ENCODE results near the gene HOXB3.

Gene HOXB3

GRCh38 chr17:48600244-48601098 lies 10.4 kb upstream of the HOXB3 start:
- no peak overlapping the region for H3K4me3 ChIP-seq (ENCODE audit: low read length)
- DNase-seq (ENCODE audit: low read depth): no peak
- no peak for TF ChIP-seq CTCF (IDR thresholded peaks at IDR 0.05; ENCODE audit: insufficient read depth, low read depth, low read length, missing control alignments)

DNA sequence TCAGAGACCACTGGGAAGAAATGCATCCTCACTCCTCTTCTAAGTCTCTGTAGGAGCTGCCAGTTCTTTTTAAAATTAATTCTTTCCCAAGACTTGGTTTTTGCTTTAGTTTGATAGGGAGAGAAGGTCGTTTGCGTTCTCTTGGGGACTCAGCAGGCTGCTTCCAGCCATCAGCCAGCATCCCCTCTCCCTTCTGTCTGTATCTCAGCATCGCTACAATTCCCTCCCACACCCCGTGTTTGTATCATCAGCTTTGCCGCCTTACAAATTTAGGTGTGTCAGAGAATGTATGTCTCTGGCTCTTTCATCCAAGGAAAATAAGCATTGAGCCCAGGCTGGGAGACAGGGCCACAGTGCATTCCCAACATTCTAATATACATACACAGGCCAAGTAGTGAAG lies 9.3 kb upstream of the HOXB3 start:
- no peak for DNase-seq (ENCODE audit: low read depth)
- no peak for TF ChIP-seq CTCF (IDR thresholded peaks at IDR 0.05; ENCODE audit: insufficient read depth, low read depth, low read length, missing control alignments)
- no peak overlapping the region for H3K4me3 ChIP-seq (ENCODE audit: low read length)

DNA sequence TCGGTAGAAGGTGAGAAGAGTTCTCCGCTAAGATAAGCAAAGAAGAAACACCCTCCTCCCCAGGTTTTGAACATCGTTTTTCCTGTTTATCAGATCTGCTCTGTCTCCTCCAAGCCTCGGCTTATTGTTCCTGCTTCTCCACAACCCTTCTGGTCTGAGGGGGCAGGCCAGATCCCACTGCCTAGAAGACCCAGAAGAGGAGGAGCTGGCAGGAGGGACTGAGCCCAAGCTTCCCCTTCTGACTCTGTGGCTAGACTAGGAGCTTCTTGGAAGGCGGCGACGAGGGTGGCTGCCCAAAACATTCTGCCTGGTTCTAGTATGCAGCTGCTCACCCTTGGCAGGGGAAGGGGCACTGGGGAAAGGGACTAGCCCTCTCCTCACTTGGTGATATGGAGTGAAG lies 8.7 kb upstream of the HOXB3 start:
- no peak for TF ChIP-seq CTCF (IDR thresholded peaks at IDR 0.05; ENCODE audit: insufficient read depth, low read depth, low read length, missing control alignments)
- no peak overlapping the region for H3K4me3 ChIP-seq (ENCODE audit: low read length)
- no peak for DNase-seq (ENCODE audit: low read depth)

DNA sequence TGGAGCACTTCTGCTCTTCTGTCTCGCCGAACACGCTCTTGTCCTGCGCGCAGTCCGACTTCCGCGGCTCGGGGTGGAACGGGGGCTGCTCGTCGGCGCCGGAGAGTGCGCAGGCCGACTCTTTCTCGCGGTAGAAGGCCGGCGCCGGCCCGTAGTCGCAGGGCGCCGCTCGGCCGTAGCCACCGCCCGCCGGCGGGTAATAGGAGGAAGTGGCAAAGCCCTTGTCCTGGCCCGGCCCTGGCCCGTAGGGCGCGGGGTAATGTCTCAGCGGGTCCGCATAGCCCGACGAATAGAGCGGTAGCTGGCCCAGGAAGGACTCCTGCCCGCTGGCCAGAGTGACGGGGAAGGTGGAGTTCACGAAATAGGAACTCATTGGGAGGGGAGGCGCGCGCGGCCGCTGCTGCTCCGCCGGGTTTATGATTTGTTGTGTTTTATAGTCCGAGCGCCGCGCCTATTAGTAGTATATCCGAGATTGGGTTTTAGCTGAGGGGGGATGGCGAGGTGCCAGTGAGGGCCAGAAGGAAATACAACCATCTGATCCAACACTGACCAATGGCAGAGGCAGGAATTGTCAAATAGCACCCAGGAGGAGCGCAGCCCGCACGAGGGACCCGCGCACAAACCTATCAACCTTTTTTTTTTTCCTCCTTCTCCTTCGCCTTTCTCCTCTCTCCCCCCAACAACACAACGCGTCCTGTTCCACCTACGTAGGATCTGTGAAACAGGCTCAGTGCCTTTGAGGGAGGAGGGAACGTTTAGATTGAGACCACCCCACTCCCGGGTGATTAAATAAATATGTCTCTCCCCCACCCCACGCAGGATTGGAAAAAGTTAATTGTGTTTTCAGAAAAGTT lies 8.0 kb upstream of the HOXB3 start:
- H3K4me3 ChIP-seq (ENCODE audit: low read length): no peak overlapping the region
- DNase-seq (ENCODE audit: low read depth): no peak
- TF ChIP-seq CTCF (IDR thresholded peaks at IDR 0.05; ENCODE audit: insufficient read depth, low read depth, low read length, missing control alignments): no peak

GRCh38 chr17:48597528-48597777 lies 7.4 kb upstream of the HOXB3 start:
- TF ChIP-seq CTCF (IDR thresholded peaks at IDR 0.05; ENCODE audit: insufficient read depth, low read depth, low read length, missing control alignments): no peak
- DNase-seq (ENCODE audit: low read depth): no peak
- H3K4me3 ChIP-seq (ENCODE audit: low read length): no peak overlapping the region

GRCh38 chr17:48596735-48597527 lies 6.9 kb upstream of the HOXB3 start:
- no peak for TF ChIP-seq CTCF (IDR thresholded peaks at IDR 0.05; ENCODE audit: insufficient read depth, low read depth, low read length, missing control alignments)
- no peak overlapping the region for H3K4me3 ChIP-seq (ENCODE audit: low read length)
- no peak for DNase-seq (ENCODE audit: low read depth)

Data from epithelial cell of esophagus (primary cell).